ENCODE measurements around the gene COMMD4. TPM values are rescaled to one million over a fixed set of nuclear protein-coding genes. Genes with fewer than 3 reads are reported as not detected.
"Not testable (repeated sequence)": the region's sequence is repeated elsewhere in the genome, so short reads cannot be mapped to it uniquely, and the experiment has no call there.

COMMD4 gene
- total RNA-seq, 1 donor from 2014 or later, result 95.6 TPM

DNA sequence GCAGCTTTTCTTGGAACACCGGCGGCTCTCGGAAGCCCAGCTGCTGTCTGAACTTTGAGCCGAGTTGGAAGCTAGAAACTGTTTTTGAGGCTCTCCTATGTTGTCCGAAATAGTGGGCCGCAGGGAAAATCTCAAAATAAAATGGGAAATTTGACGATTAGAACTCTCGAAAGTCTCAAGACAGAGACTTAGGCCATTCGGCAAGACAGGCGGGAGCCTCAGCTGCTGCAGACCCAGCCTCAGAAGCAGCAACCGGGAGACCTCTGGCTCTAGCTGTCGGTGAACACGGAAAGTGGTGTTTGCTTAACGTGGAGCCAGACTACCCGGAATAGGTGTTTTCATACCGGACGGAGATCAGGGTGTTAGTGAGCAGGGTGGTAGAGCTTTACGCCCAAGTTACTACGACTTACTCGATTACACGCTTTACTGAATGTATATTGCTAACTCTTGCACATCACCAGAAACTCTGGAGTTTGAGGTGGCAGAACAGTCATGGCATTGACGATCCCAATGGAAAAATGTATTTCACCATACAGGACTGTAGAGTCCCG lies 32.9 kb downstream of the COMMD4 start:
- no peak for DNase-seq (ENCODE audit: low spot score, unreplicated experiment)
- peak overlapping the region; percentile 97 for H3K27ac Mint-ChIP-seq
- peak overlapping the region; percentile 88 for H3K4me3 Mint-ChIP-seq (ENCODE audit: low read depth)
- H3K27me3 Mint-ChIP-seq, result no peaks in the 10 kb centered on the region
- peaks cover 9% of the 10 kb centered on the region for H3K36me3 Mint-ChIP-seq (ENCODE audit: insufficient read depth)
- peaks cover 13% of the 10 kb centered on the region for H3K4me1 Mint-ChIP-seq (ENCODE audit: low read depth)
- TF ChIP-seq, protein P1, sequence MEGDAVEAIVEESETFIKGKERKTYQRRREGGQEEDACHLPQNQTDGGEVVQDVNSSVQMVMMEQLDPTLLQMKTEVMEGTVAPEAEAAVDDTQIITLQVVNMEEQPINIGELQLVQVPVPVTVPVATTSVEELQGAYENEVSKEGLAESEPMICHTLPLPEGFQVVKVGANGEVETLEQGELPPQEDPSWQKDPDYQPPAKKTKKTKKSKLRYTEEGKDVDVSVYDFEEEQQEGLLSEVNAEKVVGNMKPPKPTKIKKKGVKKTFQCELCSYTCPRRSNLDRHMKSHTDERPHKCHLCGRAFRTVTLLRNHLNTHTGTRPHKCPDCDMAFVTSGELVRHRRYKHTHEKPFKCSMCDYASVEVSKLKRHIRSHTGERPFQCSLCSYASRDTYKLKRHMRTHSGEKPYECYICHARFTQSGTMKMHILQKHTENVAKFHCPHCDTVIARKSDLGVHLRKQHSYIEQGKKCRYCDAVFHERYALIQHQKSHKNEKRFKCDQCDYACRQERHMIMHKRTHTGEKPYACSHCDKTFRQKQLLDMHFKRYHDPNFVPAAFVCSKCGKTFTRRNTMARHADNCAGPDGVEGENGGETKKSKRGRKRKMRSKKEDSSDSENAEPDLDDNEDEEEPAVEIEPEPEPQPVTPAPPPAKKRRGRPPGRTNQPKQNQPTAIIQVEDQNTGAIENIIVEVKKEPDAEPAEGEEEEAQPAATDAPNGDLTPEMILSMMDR (IDR thresholded peaks at IDR 0.05; ENCODE audit: unreplicated experiment), result no peak
- no peaks in the 10 kb centered on the region for H3K9me3 Mint-ChIP-seq (ENCODE audit: low read depth)

DNA sequence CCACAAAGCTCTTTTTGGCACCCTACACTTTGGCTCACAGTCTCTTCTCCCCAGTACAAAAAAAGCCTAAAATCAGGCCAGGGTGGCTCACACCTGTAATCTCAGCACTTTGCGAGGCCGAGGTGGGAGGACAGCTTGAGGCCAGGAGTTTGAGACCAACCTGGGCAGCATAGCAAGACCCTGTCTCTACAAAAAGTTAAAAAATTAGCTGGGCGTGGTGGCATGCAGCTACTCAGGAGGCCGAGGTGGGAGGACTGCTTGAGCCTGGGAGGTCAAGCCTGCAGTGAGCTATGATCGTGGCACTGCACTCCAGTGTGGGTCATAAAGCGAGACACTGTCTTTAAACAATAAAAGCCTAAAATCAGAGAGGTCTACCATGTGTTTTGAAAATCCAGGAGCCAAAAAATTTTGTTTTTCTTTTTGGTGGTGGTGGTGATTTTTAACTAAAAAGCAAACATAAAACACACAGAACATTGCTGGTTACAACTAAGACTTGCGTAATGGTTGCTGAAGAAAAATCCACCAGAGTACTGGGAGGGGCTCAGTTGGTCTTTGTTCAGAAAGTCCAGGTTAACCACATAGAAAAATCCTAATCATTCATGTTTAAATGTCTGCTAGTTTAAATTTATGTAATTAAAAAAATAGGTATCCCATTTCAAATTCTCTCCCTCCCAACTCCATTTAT lies 34.2 kb downstream of the COMMD4 start:
- no peaks in the 10 kb centered on the region for H3K27me3 Mint-ChIP-seq
- DNase-seq (ENCODE audit: low spot score, unreplicated experiment), result no peak
- H3K27ac Mint-ChIP-seq, result peak overlapping the region; percentile 97
- peaks cover 15% of the 10 kb centered on the region for H3K36me3 Mint-ChIP-seq (ENCODE audit: insufficient read depth)
- peaks cover 13% of the 10 kb centered on the region for H3K4me1 Mint-ChIP-seq (ENCODE audit: low read depth)
- H3K4me3 Mint-ChIP-seq (ENCODE audit: low read depth), result peak overlapping the region; percentile 88
- H3K9me3 Mint-ChIP-seq (ENCODE audit: low read depth), result no peaks in the 10 kb centered on the region
- TF ChIP-seq, protein P1 (IDR thresholded peaks at IDR 0.05; ENCODE audit: unreplicated experiment), result no peak

DNA sequence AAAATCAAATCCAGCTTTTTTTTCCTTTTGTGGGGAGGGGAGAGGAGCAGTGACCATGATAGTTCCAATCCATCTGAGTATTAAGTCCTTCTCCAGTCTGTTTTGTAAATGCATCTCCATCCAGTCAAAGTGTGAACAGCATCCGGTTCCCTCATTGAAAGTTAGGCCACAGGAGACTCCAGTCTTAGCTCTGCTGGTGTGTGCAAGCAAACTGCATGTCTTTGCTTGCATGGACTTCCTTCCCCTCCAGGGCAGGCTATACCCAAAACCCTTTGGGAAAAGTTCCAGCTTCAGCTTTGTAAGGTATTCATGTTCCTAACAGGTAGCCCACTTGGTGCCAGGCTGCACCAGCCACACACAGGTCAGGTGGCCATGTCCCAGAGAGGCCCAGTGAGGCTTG lies 35.6 kb downstream of the COMMD4 start:
- no peaks in the 10 kb centered on the region for H3K9me3 Mint-ChIP-seq (ENCODE audit: low read depth)
- peaks cover 27% of the 10 kb centered on the region for H3K36me3 Mint-ChIP-seq (ENCODE audit: insufficient read depth)
- no peaks in the 10 kb centered on the region for H3K27me3 Mint-ChIP-seq
- TF ChIP-seq, protein P1 (IDR thresholded peaks at IDR 0.05; ENCODE audit: unreplicated experiment), result no peak
- peaks cover 13% of the 10 kb centered on the region for H3K4me1 Mint-ChIP-seq (ENCODE audit: low read depth)
- no peak overlapping the region for H3K27ac Mint-ChIP-seq
- no peak overlapping the region for H3K4me3 Mint-ChIP-seq (ENCODE audit: low read depth)
- DNase-seq (ENCODE audit: low spot score, unreplicated experiment), result no peak

DNA sequence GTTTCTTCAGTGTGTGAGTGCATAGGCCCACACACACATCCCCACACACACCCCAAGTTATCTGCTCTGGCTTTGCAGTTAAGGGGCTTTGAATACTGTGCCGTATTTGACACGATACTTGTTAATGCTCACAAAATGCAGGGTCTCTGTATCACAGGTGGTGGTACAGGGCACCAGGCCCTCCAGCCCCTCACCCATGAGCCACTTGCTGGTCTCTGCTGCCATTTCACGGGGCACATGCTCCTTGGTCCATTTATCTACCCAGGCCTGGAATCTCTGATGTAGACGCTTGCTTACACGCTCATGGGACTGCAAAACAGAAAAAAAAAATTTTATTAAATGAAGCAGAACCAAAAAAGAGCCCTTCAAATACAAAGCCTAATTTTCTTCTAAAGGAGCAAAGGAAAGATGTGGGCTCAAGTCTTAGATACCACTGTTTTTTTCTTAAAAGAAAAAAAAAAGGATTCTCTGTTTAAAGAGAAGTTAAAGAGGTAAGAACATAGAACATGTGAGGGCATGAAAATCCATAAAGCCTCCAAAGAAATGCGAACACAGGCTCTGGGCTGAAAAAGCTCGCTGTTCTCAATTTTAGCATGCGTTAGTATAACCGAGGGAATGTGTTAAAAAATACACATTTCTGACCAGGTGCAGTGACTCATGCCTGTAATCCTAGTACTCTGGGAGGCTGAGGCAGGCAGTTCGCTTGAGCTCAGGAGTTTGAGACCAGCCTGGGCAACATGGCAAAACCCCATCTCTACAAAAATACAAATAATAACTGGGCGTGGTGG lies 36.2 kb downstream of the COMMD4 start:
- Mint-ChIP-seq H3K9me3 (ENCODE audit: low read depth) (no peaks in the 10 kb centered on the region), H3K27ac (no peak overlapping the region), H3K4me3 (ENCODE audit: low read depth) (no peak overlapping the region), H3K27me3 (no peaks in the 10 kb centered on the region), H3K36me3 (ENCODE audit: insufficient read depth) (peaks cover 28% of the 10 kb centered on the region), H3K4me1 (ENCODE audit: low read depth) (peaks cover 13% of the 10 kb centered on the region)
- DNase-seq (ENCODE audit: low spot score, unreplicated experiment), result no peak
- TF ChIP-seq, protein P1 (IDR thresholded peaks at IDR 0.05; ENCODE audit: unreplicated experiment), result no peak

DNA sequence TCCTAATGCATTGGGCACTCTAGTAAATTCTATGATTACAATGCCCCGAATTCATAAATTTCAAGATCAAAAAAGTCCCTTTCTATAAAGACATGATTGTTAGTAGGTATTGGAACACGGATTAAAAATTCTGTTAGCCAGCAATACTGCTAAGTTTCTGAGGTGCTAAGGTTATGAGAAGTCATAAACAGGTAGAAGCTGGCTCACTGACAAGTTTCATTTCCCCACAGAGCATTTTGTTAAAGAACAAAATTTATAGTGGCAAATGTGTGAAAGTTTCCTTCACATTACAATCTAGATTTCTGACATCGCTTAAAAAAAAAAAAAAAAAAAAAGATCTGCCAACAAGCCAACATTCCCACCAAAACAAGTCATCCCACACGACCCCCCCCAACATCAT lies 44.9 kb downstream of the COMMD4 start:
- no peak for DNase-seq (ENCODE audit: low spot score, unreplicated experiment)
- Mint-ChIP-seq H3K4me1 (ENCODE audit: low read depth) (peaks cover 35% of the 10 kb centered on the region), H3K9me3 (ENCODE audit: low read depth) (no peaks in the 10 kb centered on the region), H3K4me3 (ENCODE audit: low read depth) (no peak overlapping the region), H3K27me3 (no peaks in the 10 kb centered on the region), H3K36me3 (ENCODE audit: insufficient read depth) (peaks cover 29% of the 10 kb centered on the region), H3K27ac (peak overlapping the region; percentile 57)
- TF ChIP-seq, protein P1 (IDR thresholded peaks at IDR 0.05; ENCODE audit: unreplicated experiment), result no peak

DNA sequence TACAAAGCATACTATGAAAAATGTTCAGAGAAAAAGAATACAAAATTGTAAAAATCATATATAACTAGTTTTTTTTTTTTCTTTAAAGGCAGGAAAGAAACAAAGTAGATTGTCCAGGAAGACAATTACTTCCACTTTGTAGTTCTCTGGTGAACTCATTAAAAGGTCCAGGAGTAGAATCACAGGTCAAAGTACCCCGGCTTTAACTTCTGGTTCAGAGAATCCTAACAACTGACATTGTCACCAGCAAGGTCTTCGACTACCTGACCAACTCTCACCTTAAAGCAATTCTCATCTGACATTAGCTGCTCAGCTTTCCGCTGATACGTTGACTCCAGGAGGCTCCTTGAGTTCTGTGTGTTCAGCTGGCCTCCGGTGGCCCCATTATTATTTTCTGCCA lies 48.1 kb downstream of the COMMD4 start:
- Mint-ChIP-seq H3K36me3 (ENCODE audit: insufficient read depth) (peaks cover 28% of the 10 kb centered on the region), H3K27ac (peak overlapping the region; percentile 89), H3K4me1 (ENCODE audit: low read depth) (peaks cover 36% of the 10 kb centered on the region)
- not testable (repeated sequence) for H3K9me3 Mint-ChIP-seq (ENCODE audit: low read depth); DNase-seq (ENCODE audit: low spot score, unreplicated experiment); H3K4me3 Mint-ChIP-seq (ENCODE audit: low read depth); H3K27me3 Mint-ChIP-seq

Measured in progenitor cell of endocrine pancreas (in vitro differentiated cells).